H1 (cell line): ENCODE results near the gene ACVR1. TPM values are rescaled to one million over a fixed set of nuclear protein-coding genes. Genes with fewer than 3 reads are reported as not detected.

Source experiments
- CTCF ChIA-PET: fragments of 300-600 bp; sonication (Branson Sonifier 250); formaldehyde crosslinking; loops from one replicate; lab custom pipeline; 2021; ENCODE audit not compliant: partially characterized antibody; lab: Charles Lee
- POLR2A ChIA-PET: fragments of 300-600 bp; sonication (Branson Sonifier 250); formaldehyde crosslinking; loops from one replicate; lab custom pipeline; 2021; ENCODE audit warnings: inconsistent platforms; ENCODE audit not compliant: partially characterized antibody; lab: Charles Lee
- DNase-seq, 2 experiments: peaks; one replicate each; pipeline versions ENCODE4 v3.0.0 to v3.0.0-alpha.2; 2010 to 2022; ENCODE audit warnings: low spot score in 2 of 2, low read depth in 1 of 2, mixed read lengths in 1 of 2
- FAIRE-seq: peaks from 2 replicates; lab custom pipeline; 2011; peaks lifted over from hg19 to GRCh38; lab: Jason Lieb, UNC
- H2AFZ ChIP-seq: 2 replicates; pipeline ENCODE4 v1.8.1; 2012; ENCODE audit warnings: low read length, inconsistent platforms
- H2AK5ac ChIP-seq: 2 replicates; pipeline ENCODE4 v1.6.1; 2013; ENCODE audit warnings: low read depth, low read length
- H2BK120ac ChIP-seq: replicated peaks from 2 replicates; pipeline ENCODE3; 2013; ENCODE audit warnings: low read depth, low read length, inconsistent platforms
- H2BK12ac ChIP-seq: 2 replicates; pipeline ENCODE4 v1.6.1; 2013; ENCODE audit warnings: low read depth, low read length
- H2BK15ac ChIP-seq: 2 replicates; pipeline ENCODE4 v1.6.1; 2013; ENCODE audit warnings: low read length
- H2BK20ac ChIP-seq: 2 replicates; pipeline ENCODE4 v1.6.1; 2013; ENCODE audit warnings: low read length
- H2BK5ac ChIP-seq: 2 replicates; pipeline ENCODE4 v1.6.1; 2013; ENCODE audit warnings: low read depth, low read length
- H3K14ac ChIP-seq: 2 replicates; pipeline ENCODE4 v1.6.1; 2013; ENCODE audit warnings: inconsistent platforms; ENCODE audit not compliant: insufficient read length
- H3K18ac ChIP-seq: 2 replicates; pipeline ENCODE4 v1.6.1; 2013; ENCODE audit warnings: low read length; ENCODE audit errors: extremely low read depth
- H3K23ac ChIP-seq: 2 replicates; pipeline ENCODE4 v1.6.1; 2013; ENCODE audit warnings: inconsistent platforms; ENCODE audit not compliant: insufficient read length
- H3K23me2 ChIP-seq: 2 replicates; pipeline ENCODE4 v1.6.1; 2013; ENCODE audit warnings: low read depth, low read length
- H3K27ac ChIP-seq: 2 replicates; pipeline ENCODE4 v1.6.1; 2011; ENCODE audit warnings: low read depth, low read length, inconsistent platforms
- H3K27me3 ChIP-seq, 4 experiments: replicated peaks in 1 of 4; 1 replicate in 1 of 4; 2 replicates in 3 of 4; pipeline versions ENCODE4 v1.6.1 to v1.8.1; 2011 to 2013; ENCODE audit warnings: low read length in 3 of 4, mild to moderate bottlenecking in 3 of 4, inconsistent platforms in 2 of 4, mixed read lengths in 2 of 4, moderate library complexity in 1 of 4; ENCODE audit not compliant: control insufficient read depth in 3 of 4, insufficient read depth in 3 of 4; ENCODE audit errors: extremely low read depth in 1 of 4
- H3K36me3 ChIP-seq, 4 experiments: 2 replicates each; pipeline versions ENCODE4 v1.6.1 to v1.8.1; 2011 to 2013; ENCODE audit warnings: mild to moderate bottlenecking in 4 of 4, low read length in 3 of 4, moderate library complexity in 2 of 4, control low read depth in 1 of 4, inconsistent platforms in 1 of 4; ENCODE audit not compliant: insufficient read depth in 4 of 4, control insufficient read depth in 2 of 4
- H3K4ac ChIP-seq: replicated peaks from 2 replicates; pipeline ENCODE3; 2013; ENCODE audit warnings: low read length, low read depth, mixed read lengths, inconsistent platforms; ENCODE audit not compliant: insufficient read length
- H3K4me1 ChIP-seq, 4 experiments: replicated peaks in 1 of 4; 1 replicate in 1 of 4; 2 replicates in 3 of 4; pipeline versions ENCODE4 v1.6.1 to v1.8.1; 2011 to 2013; ENCODE audit warnings: low read length in 3 of 4, inconsistent platforms in 2 of 4, mixed read lengths in 1 of 4; ENCODE audit not compliant: insufficient read depth in 4 of 4, control insufficient read depth in 3 of 4
- H3K4me2 ChIP-seq, 2 experiments: 2 replicates each; pipeline versions ENCODE4 v1.6.1 to v1.8.1; 2011 to 2013; ENCODE audit warnings: low read depth in 2 of 2, low read length in 2 of 2, control low read depth in 1 of 2, inconsistent platforms in 1 of 2, mild to moderate bottlenecking in 1 of 2; ENCODE audit not compliant: insufficient read depth in 1 of 2
- H3K4me3 ChIP-seq, 4 experiments: fragments of 200-600, 300-600 bp in 1 of 4; sonication (generic), shearing (Covaris generic), sonication (Bioruptor Twin) in 1 of 4; 2 replicates each; pipeline versions ENCODE4 v1.5.1 to v1.8.1; 2011 to 2016; ENCODE audit warnings: low read length in 4 of 4, low read depth in 3 of 4, control low read depth in 2 of 4, inconsistent platforms in 2 of 4, mild to moderate bottlenecking in 2 of 4, mixed read lengths in 1 of 4, moderate library complexity in 1 of 4; ENCODE audit not compliant: insufficient read depth in 2 of 4; ENCODE audit errors: extremely low read depth in 1 of 4
- H3K56ac ChIP-seq: replicated peaks from 2 replicates; pipeline ENCODE3; 2013; ENCODE audit warnings: low read depth, mild to moderate bottlenecking, mixed read lengths, low read length, inconsistent platforms; ENCODE audit not compliant: insufficient read length
- H3K79me1 ChIP-seq: 2 replicates; pipeline ENCODE4 v1.6.1; 2013; ENCODE audit warnings: low read depth, low read length, control low read depth
- H3K79me2 ChIP-seq, 2 experiments: 2 replicates each; pipeline versions ENCODE4 v1.6.1 to v1.8.1; 2012 to 2013; ENCODE audit warnings: low read length in 2 of 2, mild to moderate bottlenecking in 2 of 2, inconsistent platforms in 1 of 2; ENCODE audit not compliant: insufficient read depth in 2 of 2, control insufficient read depth in 1 of 2
- H3K9ac ChIP-seq, 4 experiments: replicated peaks in 1 of 4; 1 replicate in 1 of 4; 2 replicates in 3 of 4; pipeline versions ENCODE4 v1.6.1 to v1.8.1; 2011 to 2013; ENCODE audit warnings: low read depth in 3 of 4, low read length in 3 of 4, control low read depth in 2 of 4, mild to moderate bottlenecking in 2 of 4, moderate library complexity in 2 of 4, inconsistent platforms in 1 of 4; ENCODE audit errors: extremely low read depth in 1 of 4
- H3K9me3 ChIP-seq, 2 experiments: 2 replicates each; pipeline versions ENCODE4 v1.6.1 to v1.8.1; 2012 to 2013; ENCODE audit warnings: mild to moderate bottlenecking in 2 of 2, moderate library complexity in 2 of 2, control low read depth in 1 of 2, inconsistent platforms in 1 of 2, low read depth in 1 of 2, low read length in 1 of 2, mixed read lengths in 1 of 2; ENCODE audit not compliant: insufficient read depth in 2 of 2
- H4K20me1 ChIP-seq, 2 experiments: replicated peaks in 1 of 2; 2 replicates each; pipeline versions ENCODE3 to v1.8.1; 2011 to 2013; ENCODE audit warnings: inconsistent platforms in 2 of 2, low read length in 2 of 2, mild to moderate bottlenecking in 1 of 2; ENCODE audit not compliant: insufficient read depth in 2 of 2, control insufficient read depth in 1 of 2
- H4K5ac ChIP-seq: 2 replicates; pipeline ENCODE4 v1.6.1; 2013; ENCODE audit warnings: low read length, low read depth, mixed read lengths, inconsistent platforms; ENCODE audit not compliant: insufficient read length
- H4K8ac ChIP-seq: 2 replicates; pipeline ENCODE4 v1.8.0; 2013; ENCODE audit warnings: mild to moderate bottlenecking, moderate library complexity, low read length, inconsistent platforms; ENCODE audit not compliant: insufficient read depth; ENCODE audit errors: extremely low read depth
- H4K91ac ChIP-seq: replicated peaks from 2 replicates; pipeline ENCODE3; 2013; ENCODE audit warnings: low read length, mixed read lengths, inconsistent platforms; ENCODE audit not compliant: insufficient read length
- CHD2 ChIP-seq: IDR thresholded peaks from 2 replicates; pipeline ENCODE4 v1.6.1; 2012; ENCODE audit warnings: low read length, improper control_type of control experiment
- WGBS, 2 experiments: shearing (Covaris generic) in 1 of 2; methylation state at CpG; one replicate each; pipeline versions ENCODE4 v1.1.6 to v1.1.7; 2013 to 2015; ENCODE audit warnings: low lambda C conversion rate in 2 of 2, mixed read lengths in 2 of 2, inconsistent platforms in 1 of 2, low coverage in 1 of 2, missing lambda C conversion rate in 1 of 2; ENCODE audit not compliant: insufficient replicate concordance in 2 of 2, insufficient coverage in 1 of 2, insufficient read length in 1 of 2; ENCODE audit errors: extremely low coverage in 1 of 2, missing lambda C conversion rate in 1 of 2; 5-methylcytosine and 5-hydroxymethylcytosine counted together
- polyA plus RNA-seq, 7 experiments: library from polyadenylated mRNA; depleted of rRNA in 3 of 7; stranded (reverse) in 5 of 7; unstranded in 2 of 7; fragments of >200 nt in 5 of 7; fragments of 200-250 nt in 2 of 7; gene quantifications; 1 replicate in 5 of 7; 2 replicates in 1 of 7; 4 replicates in 1 of 7; pipeline versions ENCODE4 v1.2.1 to v1.2.3, GENCODE V29; 2011 to 2013; ENCODE audit warnings: missing spikeins in 2 of 7, mixed read lengths in 2 of 7
- total RNA-seq: library from RNA; stranded (reverse); fragmentation: NEBNext Ultra II Directional; extraction: Animal tissue kit (Norgen Biotek cat#: 25700); gene quantifications from 2 replicates; pipeline ENCODE4 v1.2.1, GENCODE V29; 2021

ACVR1 gene
- total and polyA plus RNA-seq, 2 of the 8 experiments (the other 6 are each of a cell fraction or from before 2014, with no cell fraction given): 8.5 to 17.7 TPM

DNA sequence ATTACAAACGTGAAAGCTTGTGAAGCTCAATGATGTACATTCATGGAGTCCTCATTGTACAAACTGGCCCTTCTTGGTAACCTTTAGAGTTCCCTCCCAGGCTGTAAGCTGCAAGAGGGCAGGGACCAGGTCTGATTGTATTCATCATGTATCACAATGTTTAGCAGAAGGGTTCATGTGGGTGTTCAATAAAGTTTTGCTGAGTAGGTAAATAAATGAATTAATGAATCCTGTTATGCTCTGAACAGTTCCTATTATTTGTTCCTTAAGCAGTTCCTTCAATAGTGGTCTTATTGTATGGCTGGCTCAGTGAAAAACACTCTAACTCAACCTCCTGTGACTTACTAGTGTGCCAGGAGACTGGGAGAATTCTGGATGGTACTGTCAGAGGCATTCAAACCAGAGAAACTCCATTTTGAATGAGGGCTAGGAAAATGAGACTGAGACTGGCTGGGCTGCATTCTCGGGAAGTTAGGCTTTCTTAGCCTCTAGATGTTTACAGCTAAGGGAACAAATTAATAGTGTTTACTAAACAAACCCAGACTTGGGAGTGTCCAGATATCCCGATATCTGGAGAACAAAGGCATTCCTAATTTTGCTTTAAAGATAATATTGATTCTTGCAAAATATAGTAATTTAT lies 1.8 kb upstream of the ACVR1 start:
- DNase-seq (no peak), FAIRE-seq (no peak)
- Histone ChIP-seq H4K20me1 (peaks cover 2 to 4% of the 10 kb centered on the region in 2 experiments), H3K79me2 (peaks cover 6 to 19% of the 10 kb centered on the region in 2 experiments; a peak in 3 of 4 replicates), H3K18ac (no peak overlapping the region), H3K4me2 (peak overlapping the region in 1 of 2 experiments; percentile 60; a peak in 1 of 4 replicates), H2BK5ac (no peak overlapping the region), H4K91ac (no peak overlapping the region), H3K23ac (no peak overlapping the region), H3K4me3 (no peak overlapping the region), H2AFZ (no peak overlapping the region), H3K56ac (no peak overlapping the region), H3K4ac (no peak overlapping the region), H3K4me1 (peaks cover 0 to 8% (median under 1%) of the 10 kb centered on the region in 4 experiments; a peak in 3 of 7 replicates), H4K8ac (no peak overlapping the region), H3K79me1 (peaks cover 4% of the 10 kb centered on the region; the same call in 1 of the 2 replicates), H2BK15ac (no peak overlapping the region), H3K9ac (no peak overlapping the region), H3K23me2 (peaks cover 6% of the 10 kb centered on the region; the same call in 1 of the 2 replicates), H3K36me3 (no peaks in the 10 kb centered on the region), H2AK5ac (no peak overlapping the region), H2BK12ac (no peak overlapping the region), H2BK120ac (no peak overlapping the region), H2BK20ac (no peak overlapping the region), H3K14ac (no peak overlapping the region), H3K27ac (no peak overlapping the region), H3K9me3 (no peaks in the 10 kb centered on the region), H3K27me3 (peaks cover 0 to 4% (median 0%) of the 10 kb centered on the region in 4 experiments; a peak in 1 of 7 replicates), H4K5ac (no peak overlapping the region)
- ChIA-PET POLR2A (no interaction called here), CTCF (interaction anchor here (0.7 to 2.3 kb wide), 6 partner anchors 11 to 133 kb away, joined by 3 to 8 read pairs (median 3); no protein-coding TSS in a partner anchor)
- 83% methylated on average over 3 of the region's 3 CpGs; no CpG with 5 or more reads in 1 of the 2 experiments for WGBS, 2 experiments
- no peak for TF ChIP-seq CHD2
